HEK293 (cell line): ENCODE data around the gene TAAR1.

ENCODE experiments used
- CTCF ChIA-PET: fragments of 350-600 bp; formaldehyde crosslinking; extraction: SDS; loops from one replicate; lab custom pipeline; 2021; ENCODE audit warnings: antibody characterized with exemption; lab: Yijun Ruan, JAX
- POLR2A ChIA-PET: fragments of 300-600 bp; formaldehyde crosslinking; extraction: SDS; loops from one replicate; lab custom pipeline; 2020; ENCODE audit warnings: antibody characterized with exemption, inconsistent platforms; lab: Yijun Ruan, JAX
- H3K27ac ChIP-seq: fragments of 200-500 bp; sonication (Bioruptor generic); 2 replicates; pipeline ENCODE4 v1.5.1; 2014; ENCODE audit warnings: low read depth, low read length, control low read depth, inconsistent platforms; ENCODE audit errors: extremely low read depth
- H3K36me3 ChIP-seq, 2 experiments: fragments of 200-500 bp in 1 of 2; sonication (Bioruptor generic) in 1 of 2; 1 replicate in 1 of 2; 2 replicates in 1 of 2; pipeline ENCODE4 v1.5.1; 2014 to 2017; ENCODE audit warnings: inconsistent platforms in 2 of 2, low read length in 2 of 2; ENCODE audit not compliant: control insufficient read depth in 2 of 2, insufficient read depth in 1 of 2
- H3K4me1 ChIP-seq: fragments of 200-500 bp; sonication (Bioruptor generic); 2 replicates; pipeline ENCODE4 v1.5.1; 2014; ENCODE audit warnings: mild to moderate bottlenecking, low read length, inconsistent platforms; ENCODE audit not compliant: control insufficient read depth, insufficient read depth
- H3K4me3 ChIP-seq: 2 replicates; pipeline ENCODE4 v1.5.1; 2011; ENCODE audit warnings: low read depth, mild to moderate bottlenecking, control low read depth, low read length, moderate library complexity
- H3K9me3 ChIP-seq: fragments of 200-500 bp; sonication (Bioruptor generic); 2 replicates; pipeline ENCODE4 v1.5.1; 2014; ENCODE audit warnings: low read depth, low read length, inconsistent platforms; ENCODE audit not compliant: control insufficient read depth, insufficient read depth
- GLI2 ChIP-seq: fragments of 450-650 bp; formaldehyde crosslinking; IDR thresholded peaks from 2 replicates; pipeline ENCODE4; 2017; ENCODE audit warnings: missing biosample characterization, missing genetic modification characterization, low read depth, borderline replicate concordance
- GLI4 ChIP-seq: fragments of 450-650 bp; formaldehyde crosslinking; IDR thresholded peaks from 2 replicates; pipeline ENCODE4 v1.5.1; 2016; ENCODE audit warnings: missing biosample characterization, missing genetic modification characterization
- REPIN1 ChIP-seq: fragments of 450-650 bp; formaldehyde crosslinking; IDR thresholded peaks from 2 replicates; pipeline ENCODE4 v1.5.1; 2017; ENCODE audit warnings: missing biosample characterization, missing genetic modification characterization, low read depth
- SCRT2 ChIP-seq: fragments of 450-650 bp; formaldehyde crosslinking; IDR thresholded peaks from 2 replicates; pipeline ENCODE4 v1.5.1; 2016; ENCODE audit warnings: missing biosample characterization, missing genetic modification characterization
- TRIM28 ChIP-seq: IDR thresholded peaks from 2 replicates; pipeline ENCODE4 v1.6.1; 2011; ENCODE audit warnings: low read length, control low read depth, borderline replicate concordance
- ZFP37 ChIP-seq: fragments of 450-650 bp; formaldehyde crosslinking; IDR thresholded peaks from 2 replicates; pipeline ENCODE4 v1.5.1; 2016; ENCODE audit warnings: missing biosample characterization, missing genetic modification characterization
- ZNF114 ChIP-seq: fragments of 450-650 bp; formaldehyde crosslinking; IDR thresholded peaks from 2 replicates; pipeline ENCODE4 v1.5.0; 2017; ENCODE audit warnings: missing biosample characterization, missing genetic modification characterization
- ZNF132 ChIP-seq: fragments of 450-650 bp; formaldehyde crosslinking; IDR thresholded peaks from 2 replicates; pipeline ENCODE4 v1.5.1; 2017; ENCODE audit warnings: missing biosample characterization, missing genetic modification characterization, borderline replicate concordance
- ZNF138 ChIP-seq: fragments of 450-650 bp; formaldehyde crosslinking; IDR thresholded peaks from 2 replicates; pipeline ENCODE4 v1.5.1; 2016; ENCODE audit warnings: missing biosample characterization, missing genetic modification characterization, borderline replicate concordance
- ZNF311 ChIP-seq: fragments of 450-650 bp; formaldehyde crosslinking; IDR thresholded peaks from 2 replicates; pipeline ENCODE4 v1.5.1; 2017; ENCODE audit warnings: missing biosample characterization, missing genetic modification characterization, borderline replicate concordance
- ZNF660 ChIP-seq: fragments of 450-650 bp; IDR thresholded peaks from 2 replicates; pipeline ENCODE4 v1.5.1; 2018; ENCODE audit warnings: missing biosample characterization, mild to moderate bottlenecking, missing genetic modification characterization
- ZNF843 ChIP-seq: fragments of 450-650 bp; formaldehyde crosslinking; IDR thresholded peaks from 2 replicates; pipeline ENCODE4 v1.5.1; 2016; ENCODE audit warnings: missing biosample characterization, missing genetic modification characterization
- TF ChIP-seq, protein P1 (sequence below): fragments of 450-650 bp; formaldehyde crosslinking; IDR thresholded peaks from 2 replicates; pipeline ENCODE4 v1.5.1; 2016; ENCODE audit warnings: missing biosample characterization, missing genetic modification characterization, borderline replicate concordance
- TF ChIP-seq, protein P2 (sequence below): fragments of 450-650 bp; formaldehyde crosslinking; IDR thresholded peaks from 2 replicates; pipeline ENCODE4 v1.5.1; 2016; ENCODE audit warnings: missing biosample characterization, missing genetic modification characterization
- TF ChIP-seq, protein P3 (sequence below): fragments of 450-650 bp; IDR thresholded peaks from 2 replicates; pipeline ENCODE4 v1.5.1; 2018; ENCODE audit warnings: missing biosample characterization, missing genetic modification characterization
- TF ChIP-seq, protein P4 (sequence below): fragments of 450-650 bp; formaldehyde crosslinking; IDR thresholded peaks from 2 replicates; pipeline ENCODE4 v1.5.1; 2016; ENCODE audit warnings: missing biosample characterization, missing genetic modification characterization, low read depth
- TF ChIP-seq, protein P5 (sequence below): fragments of 450-650 bp; formaldehyde crosslinking; IDR thresholded peaks from 2 replicates; pipeline ENCODE4 v1.5.1; 2016; ENCODE audit warnings: missing biosample characterization, missing genetic modification characterization, borderline replicate concordance
- TF ChIP-seq, protein P6 (sequence below): fragments of 450-650 bp; formaldehyde crosslinking; IDR thresholded peaks from 2 replicates; pipeline ENCODE4 v1.5.1; 2016; ENCODE audit warnings: missing biosample characterization, missing genetic modification characterization, borderline replicate concordance

The TAAR1 gene

DNA sequence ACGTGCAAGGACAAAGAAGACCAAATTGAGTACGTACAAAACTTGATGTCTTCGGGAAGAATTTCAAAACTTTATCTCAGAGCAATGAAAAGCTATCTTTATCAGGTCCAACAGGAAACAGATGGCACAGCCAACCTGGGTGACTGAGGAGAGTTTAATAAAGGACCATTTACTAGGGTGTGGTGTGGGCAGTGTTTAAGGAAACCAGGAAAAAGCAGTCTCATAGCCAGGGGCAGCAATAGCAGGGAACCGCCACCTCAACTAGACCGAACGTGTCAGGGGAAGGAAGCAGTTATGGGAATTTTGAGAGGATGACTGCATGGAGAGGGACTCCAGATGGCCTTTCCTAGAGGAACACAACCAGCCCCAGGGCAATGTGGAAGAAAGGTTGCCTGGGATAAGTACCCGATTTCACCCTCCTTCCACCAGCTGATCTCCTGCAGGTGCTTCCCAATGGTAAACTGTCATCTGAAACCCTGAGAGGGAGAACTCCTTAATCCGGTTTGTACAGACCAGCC lies 54.3 kb downstream of the TAAR1 start:
- no peak overlapping the region for H3K4me3 ChIP-seq
- H3K4me1 ChIP-seq = peaks cover 7% of the 10 kb centered on the region; the same call in 1 of the 2 replicates
- H3K36me3 ChIP-seq = no peaks in the 10 kb centered on the region
- ChIA-PET POLR2A (no interaction called here), CTCF (interaction anchor here (0.7 kb wide), 1 partner anchor 164 kb away, joined by 3 read pairs; no protein-coding TSS in a partner anchor)
- TF ChIP-seq ZFP37 (tag by site-specific recombination) (no peak), GLI4 (no peak), ZNF132 (tag by site-specific recombination) (no peak), ZNF114 (tag by site-specific recombination) (no peak), ZNF660 (tag by site-specific recombination) (no peak), ZNF843 (tag by site-specific recombination) (no peak), REPIN1 (tag by site-specific recombination) (no peak), ZNF138 (tag by site-specific recombination) (no peak), GLI2 (tag by site-specific recombination) (no peak), SCRT2 (tag by site-specific recombination) (no peak), ZNF311 (tag by site-specific recombination) (no peak), TRIM28 (no peak)
- TF ChIP-seq, protein P1, sequence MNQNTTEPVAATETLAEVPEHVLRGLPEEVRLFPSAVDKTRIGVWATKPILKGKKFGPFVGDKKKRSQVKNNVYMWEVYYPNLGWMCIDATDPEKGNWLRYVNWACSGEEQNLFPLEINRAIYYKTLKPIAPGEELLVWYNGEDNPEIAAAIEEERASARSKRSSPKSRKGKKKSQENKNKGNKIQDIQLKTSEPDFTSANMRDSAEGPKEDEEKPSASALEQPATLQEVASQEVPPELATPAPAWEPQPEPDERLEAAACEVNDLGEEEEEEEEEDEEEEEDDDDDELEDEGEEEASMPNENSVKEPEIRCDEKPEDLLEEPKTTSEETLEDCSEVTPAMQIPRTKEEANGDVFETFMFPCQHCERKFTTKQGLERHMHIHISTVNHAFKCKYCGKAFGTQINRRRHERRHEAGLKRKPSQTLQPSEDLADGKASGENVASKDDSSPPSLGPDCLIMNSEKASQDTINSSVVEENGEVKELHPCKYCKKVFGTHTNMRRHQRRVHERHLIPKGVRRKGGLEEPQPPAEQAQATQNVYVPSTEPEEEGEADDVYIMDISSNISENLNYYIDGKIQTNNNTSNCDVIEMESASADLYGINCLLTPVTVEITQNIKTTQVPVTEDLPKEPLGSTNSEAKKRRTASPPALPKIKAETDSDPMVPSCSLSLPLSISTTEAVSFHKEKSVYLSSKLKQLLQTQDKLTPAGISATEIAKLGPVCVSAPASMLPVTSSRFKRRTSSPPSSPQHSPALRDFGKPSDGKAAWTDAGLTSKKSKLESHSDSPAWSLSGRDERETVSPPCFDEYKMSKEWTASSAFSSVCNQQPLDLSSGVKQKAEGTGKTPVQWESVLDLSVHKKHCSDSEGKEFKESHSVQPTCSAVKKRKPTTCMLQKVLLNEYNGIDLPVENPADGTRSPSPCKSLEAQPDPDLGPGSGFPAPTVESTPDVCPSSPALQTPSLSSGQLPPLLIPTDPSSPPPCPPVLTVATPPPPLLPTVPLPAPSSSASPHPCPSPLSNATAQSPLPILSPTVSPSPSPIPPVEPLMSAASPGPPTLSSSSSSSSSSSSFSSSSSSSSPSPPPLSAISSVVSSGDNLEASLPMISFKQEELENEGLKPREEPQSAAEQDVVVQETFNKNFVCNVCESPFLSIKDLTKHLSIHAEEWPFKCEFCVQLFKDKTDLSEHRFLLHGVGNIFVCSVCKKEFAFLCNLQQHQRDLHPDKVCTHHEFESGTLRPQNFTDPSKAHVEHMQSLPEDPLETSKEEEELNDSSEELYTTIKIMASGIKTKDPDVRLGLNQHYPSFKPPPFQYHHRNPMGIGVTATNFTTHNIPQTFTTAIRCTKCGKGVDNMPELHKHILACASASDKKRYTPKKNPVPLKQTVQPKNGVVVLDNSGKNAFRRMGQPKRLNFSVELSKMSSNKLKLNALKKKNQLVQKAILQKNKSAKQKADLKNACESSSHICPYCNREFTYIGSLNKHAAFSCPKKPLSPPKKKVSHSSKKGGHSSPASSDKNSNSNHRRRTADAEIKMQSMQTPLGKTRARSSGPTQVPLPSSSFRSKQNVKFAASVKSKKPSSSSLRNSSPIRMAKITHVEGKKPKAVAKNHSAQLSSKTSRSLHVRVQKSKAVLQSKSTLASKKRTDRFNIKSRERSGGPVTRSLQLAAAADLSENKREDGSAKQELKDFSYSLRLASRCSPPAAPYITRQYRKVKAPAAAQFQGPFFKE (tag by site-specific recombination) = no peak
- TF ChIP-seq, protein P2, sequence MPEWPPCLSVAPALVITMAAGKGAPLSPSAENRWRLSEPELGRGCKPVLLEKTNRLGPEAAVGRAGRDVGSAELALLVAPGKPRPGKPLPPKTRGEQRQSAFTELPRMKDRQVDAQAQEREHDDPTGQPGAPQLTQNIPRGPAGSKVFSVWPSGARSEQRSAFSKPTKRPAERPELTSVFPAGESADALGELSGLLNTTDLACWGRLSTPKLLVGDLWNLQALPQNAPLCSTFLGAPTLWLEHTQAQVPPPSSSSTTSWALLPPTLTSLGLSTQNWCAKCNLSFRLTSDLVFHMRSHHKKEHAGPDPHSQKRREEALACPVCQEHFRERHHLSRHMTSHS (tag by site-specific recombination) = no peak
- TF ChIP-seq, protein P3, sequence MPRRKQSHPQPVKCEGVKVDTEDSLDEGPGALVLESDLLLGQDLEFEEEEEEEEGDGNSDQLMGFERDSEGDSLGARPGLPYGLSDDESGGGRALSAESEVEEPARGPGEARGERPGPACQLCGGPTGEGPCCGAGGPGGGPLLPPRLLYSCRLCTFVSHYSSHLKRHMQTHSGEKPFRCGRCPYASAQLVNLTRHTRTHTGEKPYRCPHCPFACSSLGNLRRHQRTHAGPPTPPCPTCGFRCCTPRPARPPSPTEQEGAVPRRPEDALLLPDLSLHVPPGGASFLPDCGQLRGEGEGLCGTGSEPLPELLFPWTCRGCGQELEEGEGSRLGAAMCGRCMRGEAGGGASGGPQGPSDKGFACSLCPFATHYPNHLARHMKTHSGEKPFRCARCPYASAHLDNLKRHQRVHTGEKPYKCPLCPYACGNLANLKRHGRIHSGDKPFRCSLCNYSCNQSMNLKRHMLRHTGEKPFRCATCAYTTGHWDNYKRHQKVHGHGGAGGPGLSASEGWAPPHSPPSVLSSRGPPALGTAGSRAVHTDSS = no peak
- TF ChIP-seq, protein P4, sequence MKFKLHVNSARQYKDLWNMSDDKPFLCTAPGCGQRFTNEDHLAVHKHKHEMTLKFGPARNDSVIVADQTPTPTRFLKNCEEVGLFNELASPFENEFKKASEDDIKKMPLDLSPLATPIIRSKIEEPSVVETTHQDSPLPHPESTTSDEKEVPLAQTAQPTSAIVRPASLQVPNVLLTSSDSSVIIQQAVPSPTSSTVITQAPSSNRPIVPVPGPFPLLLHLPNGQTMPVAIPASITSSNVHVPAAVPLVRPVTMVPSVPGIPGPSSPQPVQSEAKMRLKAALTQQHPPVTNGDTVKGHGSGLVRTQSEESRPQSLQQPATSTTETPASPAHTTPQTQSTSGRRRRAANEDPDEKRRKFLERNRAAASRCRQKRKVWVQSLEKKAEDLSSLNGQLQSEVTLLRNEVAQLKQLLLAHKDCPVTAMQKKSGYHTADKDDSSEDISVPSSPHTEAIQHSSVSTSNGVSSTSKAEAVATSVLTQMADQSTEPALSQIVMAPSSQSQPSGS (tag by site-specific recombination) = no peak
- TF ChIP-seq, protein P5, sequence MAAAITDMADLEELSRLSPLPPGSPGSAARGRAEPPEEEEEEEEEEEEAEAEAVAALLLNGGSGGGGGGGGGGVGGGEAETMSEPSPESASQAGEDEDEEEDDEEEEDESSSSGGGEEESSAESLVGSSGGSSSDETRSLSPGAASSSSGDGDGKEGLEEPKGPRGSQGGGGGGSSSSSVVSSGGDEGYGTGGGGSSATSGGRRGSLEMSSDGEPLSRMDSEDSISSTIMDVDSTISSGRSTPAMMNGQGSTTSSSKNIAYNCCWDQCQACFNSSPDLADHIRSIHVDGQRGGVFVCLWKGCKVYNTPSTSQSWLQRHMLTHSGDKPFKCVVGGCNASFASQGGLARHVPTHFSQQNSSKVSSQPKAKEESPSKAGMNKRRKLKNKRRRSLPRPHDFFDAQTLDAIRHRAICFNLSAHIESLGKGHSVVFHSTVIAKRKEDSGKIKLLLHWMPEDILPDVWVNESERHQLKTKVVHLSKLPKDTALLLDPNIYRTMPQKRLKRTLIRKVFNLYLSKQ = no peak
- TF ChIP-seq, protein P6, sequence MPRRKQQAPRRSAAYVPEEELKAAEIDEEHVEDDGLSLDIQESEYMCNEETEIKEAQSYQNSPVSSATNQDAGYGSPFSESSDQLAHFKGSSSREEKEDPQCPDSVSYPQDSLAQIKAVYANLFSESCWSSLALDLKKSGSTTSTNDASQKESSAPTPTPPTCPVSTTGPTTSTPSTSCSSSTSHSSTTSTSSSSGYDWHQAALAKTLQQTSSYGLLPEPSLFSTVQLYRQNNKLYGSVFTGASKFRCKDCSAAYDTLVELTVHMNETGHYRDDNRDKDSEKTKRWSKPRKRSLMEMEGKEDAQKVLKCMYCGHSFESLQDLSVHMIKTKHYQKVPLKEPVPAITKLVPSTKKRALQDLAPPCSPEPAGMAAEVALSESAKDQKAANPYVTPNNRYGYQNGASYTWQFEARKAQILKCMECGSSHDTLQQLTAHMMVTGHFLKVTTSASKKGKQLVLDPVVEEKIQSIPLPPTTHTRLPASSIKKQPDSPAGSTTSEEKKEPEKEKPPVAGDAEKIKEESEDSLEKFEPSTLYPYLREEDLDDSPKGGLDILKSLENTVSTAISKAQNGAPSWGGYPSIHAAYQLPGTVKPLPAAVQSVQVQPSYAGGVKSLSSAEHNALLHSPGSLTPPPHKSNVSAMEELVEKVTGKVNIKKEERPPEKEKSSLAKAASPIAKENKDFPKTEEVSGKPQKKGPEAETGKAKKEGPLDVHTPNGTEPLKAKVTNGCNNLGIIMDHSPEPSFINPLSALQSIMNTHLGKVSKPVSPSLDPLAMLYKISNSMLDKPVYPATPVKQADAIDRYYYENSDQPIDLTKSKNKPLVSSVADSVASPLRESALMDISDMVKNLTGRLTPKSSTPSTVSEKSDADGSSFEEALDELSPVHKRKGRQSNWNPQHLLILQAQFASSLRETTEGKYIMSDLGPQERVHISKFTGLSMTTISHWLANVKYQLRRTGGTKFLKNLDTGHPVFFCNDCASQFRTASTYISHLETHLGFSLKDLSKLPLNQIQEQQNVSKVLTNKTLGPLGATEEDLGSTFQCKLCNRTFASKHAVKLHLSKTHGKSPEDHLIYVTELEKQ (tag by site-specific recombination) = no peak
- no peaks in the 10 kb centered on the region; the same call in 1 of the 2 replicates for H3K9me3 ChIP-seq
- H3K27ac ChIP-seq = no peak overlapping the region
